D341Med (cell line): ENCODE data around the gene DCLRE1B.

Experiments used
- DNase-seq: peaks from one replicate; pipeline ENCODE4 v3.0.0; 2012; ENCODE audit warnings: low spot score

Gene DCLRE1B

GRCh38 chr1:113887402-113888175 is 17.5 kb upstream of the DCLRE1B start, which contains the start of gene BCL2L15:
Gene BCL2L15 (minus strand): TSS chr1:113887581. CDS start chr1:113887375, 206 bp downstream.
- DNase-seq = no peak

DNA sequence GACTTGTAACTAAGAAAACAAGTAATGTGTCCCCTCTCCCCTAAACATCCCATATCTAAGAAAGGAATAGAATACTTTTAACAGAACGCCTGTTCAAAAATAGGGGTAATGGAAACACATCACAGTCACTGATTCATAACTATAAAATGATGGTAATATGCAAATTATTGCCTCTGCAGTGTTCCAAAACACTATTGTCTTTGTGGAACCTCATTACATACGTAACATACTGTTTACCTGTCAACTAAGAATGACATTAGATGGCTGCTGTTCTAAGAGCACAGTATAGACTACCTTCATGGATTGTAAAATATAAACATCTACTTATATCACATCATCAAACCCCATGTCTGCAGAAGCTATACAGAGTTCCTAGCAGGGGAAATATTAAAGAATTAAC is 14.3 kb upstream of the DCLRE1B start:
- no peak for DNase-seq

GRCh38 chr1:113891631-113892220 is 13.4 kb upstream of the DCLRE1B start:
- no peak for DNase-seq

DNA sequence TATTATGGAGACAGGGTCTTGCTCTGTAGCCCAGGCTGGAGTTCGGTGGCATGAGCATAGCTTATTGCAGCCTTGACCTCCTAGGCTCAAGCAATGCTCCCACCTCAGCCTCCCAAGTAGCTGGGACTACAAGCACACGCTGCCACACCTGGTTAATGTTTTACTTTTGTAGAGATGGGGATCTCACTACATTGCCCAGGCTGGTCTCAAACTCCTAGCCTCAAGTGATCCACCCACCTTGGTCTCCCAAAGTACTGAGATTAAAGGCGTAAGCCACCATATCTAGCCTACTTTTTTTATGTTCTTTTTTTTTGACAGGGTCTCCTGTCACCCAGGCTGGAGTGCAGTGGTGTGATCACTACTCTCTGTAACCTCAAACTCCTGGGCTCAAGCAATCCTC is 11.9 kb upstream of the DCLRE1B start:
- no peak for DNase-seq

DNA sequence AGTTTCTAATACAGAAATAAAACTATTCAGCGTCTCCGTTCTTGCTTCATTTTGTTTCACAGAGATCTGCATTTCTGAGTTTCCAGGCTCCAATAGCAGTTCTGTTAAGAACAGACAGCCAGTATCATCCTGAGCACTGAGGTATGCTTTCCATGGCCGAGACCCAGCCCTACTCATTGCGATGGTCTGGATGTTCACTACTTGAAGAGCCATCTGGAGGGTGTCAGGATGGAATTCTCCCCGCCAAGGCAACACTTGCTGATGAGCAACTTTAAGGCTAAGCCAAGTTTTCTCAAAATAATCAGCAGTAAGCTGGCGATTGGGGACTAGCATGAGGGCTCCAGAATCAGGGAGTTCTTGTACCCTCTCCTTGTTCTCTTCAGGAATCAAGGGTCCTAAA is 10.0 kb upstream of the DCLRE1B start:
- DNase-seq = no peak

GRCh38 chr1:113895961-113896360 is 9.2 kb upstream of the DCLRE1B start:
- no peak for DNase-seq

DNA sequence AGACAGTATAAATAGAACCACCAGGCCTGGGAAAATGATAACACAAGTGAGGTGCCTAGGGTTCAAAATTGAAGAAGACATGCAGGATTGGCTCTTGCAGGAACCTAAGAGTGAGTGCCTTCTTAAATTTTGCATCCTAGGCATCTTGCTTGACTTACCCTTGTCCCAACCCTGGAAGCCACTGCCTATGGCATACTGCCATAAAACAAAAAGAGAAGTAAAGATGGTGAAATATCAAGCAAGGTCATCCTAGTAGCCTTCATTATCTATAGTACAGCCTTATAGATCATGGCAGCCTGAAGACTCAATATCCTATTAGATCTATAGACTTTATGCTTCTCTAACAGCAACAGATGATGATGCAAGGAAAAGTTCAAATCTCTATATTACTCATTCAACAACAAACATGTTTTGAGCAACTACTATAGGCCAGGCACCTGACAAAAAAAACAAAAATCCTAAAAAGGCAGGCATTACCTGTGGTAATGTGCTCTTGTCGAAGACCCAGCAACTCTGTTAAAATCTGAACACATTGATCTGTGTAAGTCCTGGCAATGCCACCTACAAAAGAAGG is 6.8 kb upstream of the DCLRE1B start:
- DNase-seq = no peak

GRCh38 chr1:113899111-113899510 is 6.0 kb upstream of the DCLRE1B start:
- DNase-seq = no peak

GRCh38 chr1:113901191-113901590 is 3.9 kb upstream of the DCLRE1B start:
- DNase-seq = no peak

DNA sequence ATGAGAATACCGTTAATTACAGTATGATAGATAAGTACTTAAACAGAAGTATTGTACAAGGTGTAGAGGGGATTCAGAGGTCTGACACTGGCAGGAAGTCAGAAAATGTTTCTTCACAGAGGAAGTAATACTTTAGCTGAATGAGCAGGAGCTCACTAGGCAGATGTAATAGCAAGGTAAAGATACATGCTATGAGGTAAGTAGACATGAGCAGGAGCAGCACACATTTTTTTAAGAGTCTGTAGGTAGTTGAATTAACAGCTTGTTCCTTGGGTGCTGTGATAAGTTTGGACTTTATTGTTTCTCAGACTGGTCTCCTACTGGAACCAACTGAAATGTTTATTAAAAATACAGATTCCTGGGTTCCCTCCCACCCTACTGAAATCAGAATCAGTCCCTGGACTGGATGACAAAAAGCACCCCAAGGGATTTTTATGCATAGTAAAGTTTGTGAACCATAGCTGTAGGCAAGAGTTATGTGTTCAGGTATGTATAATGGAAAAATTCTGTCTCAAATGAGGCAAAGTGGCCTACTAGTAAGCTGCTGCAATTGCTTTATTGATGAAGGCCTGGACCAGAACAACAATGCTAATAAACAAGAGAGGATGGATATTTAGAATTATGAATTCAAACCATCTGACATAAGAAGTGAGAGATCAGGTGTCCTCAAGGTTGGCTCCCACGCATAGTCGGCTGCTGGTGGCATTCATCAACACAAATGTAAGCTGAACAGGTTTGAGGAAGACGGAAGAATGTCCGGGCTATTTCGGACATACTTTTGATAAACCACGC is 1.4 kb upstream of the DCLRE1B start:
- no peak for DNase-seq

GRCh38 chr1:113904293-113904673 is 843 bp upstream of the DCLRE1B start:
- DNase-seq = peak; percentile 59

GRCh38 chr1:113905435-113905861 is 322 bp downstream of the DCLRE1B start:
- peak; percentile 51 for DNase-seq

DNA sequence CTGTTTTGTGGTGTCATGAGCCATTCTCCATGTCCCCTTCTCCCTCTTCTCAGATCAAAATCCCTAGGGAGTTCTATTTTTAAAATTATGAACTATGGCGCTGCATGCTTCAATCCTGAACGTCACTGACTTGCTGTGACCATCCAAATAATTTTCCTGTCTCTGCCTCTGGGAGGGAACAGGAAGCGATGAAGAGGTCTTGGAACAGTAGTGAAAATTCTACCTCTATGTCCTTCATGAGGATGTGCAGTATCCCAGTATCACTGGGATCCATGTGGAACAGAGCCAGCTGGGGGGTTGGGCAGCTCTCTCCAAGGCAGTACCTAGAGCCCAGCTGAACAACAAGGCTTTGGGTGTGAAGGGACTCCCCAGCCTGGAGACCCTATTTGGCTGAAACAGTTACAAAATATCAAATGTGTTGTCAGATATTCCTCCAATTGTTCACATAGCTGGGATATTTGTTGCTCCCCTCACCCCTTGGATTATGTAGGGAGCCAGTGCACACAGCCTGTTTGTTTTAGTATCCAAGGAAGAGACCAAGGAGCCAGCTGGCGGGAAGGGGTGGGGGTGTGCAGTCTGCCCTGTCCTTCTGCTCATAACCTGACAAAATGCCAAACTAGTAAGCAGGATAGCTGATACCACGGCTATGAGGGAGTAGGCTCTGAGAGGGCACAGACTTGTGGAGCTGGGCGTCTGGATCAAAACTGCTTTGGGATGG is 7.6 kb downstream of the DCLRE1B start:
- peak; percentile 80 for DNase-seq

DNA sequence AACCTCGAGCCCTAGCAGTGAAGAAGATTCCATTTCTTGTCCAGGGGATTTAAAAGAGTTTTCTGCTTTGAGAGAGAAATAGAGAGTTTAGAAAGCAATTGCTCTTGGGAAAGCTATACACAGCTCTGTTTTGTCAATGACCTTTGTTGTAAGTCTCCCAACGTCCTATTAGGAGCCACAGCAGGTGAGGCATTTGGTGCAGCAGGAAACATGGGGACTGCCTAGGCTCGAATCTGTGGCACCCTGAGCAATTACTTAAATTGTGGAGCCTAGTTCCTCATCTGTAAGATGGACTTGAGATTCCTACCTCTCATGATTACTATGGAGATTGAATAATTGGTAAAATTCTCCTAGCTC is 8.2 kb downstream of the DCLRE1B start:
- no peak for DNase-seq

DNA sequence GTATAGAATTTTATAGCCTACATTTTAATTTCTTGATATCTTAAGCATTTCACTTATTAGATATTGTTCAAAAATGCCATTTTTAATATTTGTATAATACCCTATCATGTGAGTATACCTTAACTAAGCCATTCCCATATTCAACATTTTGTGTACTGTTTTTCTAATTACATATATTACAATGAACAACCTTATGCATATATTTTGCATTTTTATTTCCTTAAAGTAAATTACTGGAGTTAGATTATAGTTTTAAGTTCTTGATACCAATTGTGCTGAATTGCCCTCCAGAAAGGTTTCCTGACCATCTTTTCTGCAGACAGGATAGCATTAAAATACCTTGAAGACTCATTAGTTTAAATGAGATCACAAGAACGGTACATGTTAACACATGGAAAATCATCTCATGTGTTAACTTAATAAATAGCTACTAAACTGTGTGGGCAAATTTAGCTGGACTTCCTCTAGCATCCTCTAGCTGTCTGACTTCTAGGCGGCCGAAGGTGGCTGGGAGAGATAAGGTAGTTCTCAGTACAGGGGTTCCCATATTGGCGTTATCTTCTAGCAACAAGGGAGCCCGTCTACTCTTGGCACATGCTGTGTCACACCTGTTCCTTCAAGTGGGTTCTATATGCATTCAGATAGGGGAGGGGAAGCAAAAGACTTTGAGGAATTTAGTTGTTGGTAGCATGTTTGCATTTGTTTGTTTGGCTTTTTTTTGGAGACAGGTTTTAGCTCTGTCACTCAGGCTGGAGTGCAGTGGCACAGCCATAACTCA is 8.9 kb downstream of the DCLRE1B start:
- no peak for DNase-seq

- DNase-seq = no peak
Observed at GRCh38 chr1:113916974-113917373, 11.8 kb downstream of the DCLRE1B start.

- DNase-seq = no peak
Observed at GRCh38 chr1:113917400-113918082, 12.4 kb downstream of the DCLRE1B start.

- no peak for DNase-seq
Observed at GRCh38 chr1:113918243-113918642, 13.1 kb downstream of the DCLRE1B start.

GRCh38 chr1:113922957-113923356 is 17.8 kb downstream of the DCLRE1B start:
- no peak for DNase-seq

DNA sequence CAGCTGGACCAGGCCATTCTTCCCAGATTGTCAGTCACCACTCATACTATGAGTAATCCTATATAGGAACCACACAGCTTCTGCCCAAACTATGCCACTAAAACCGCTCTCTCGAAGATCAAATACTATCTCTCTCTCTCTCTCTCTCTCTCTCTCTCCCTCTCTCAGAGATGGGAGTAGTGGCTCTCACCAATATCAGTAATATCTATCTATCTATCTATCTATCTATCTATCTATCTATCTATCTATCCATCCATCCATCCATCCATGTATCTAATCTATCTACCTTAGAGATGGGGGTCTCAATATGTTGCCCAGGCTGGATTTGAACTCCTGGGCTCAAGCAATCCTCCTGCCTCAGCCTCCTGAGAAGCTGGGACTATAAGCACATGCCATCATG is 19.3 kb downstream of the DCLRE1B start:
- DNase-seq = no peak
